HEK293 (cell line): ENCODE data around the gene PRKAG2.

ENCODE experiments used
- CTCF ChIA-PET: fragments of 350-600 bp; formaldehyde crosslinking; extraction: SDS; loops from one replicate; lab custom pipeline; 2021; ENCODE audit warnings: antibody characterized with exemption; lab: Yijun Ruan, JAX
- POLR2A ChIA-PET: fragments of 300-600 bp; formaldehyde crosslinking; extraction: SDS; loops from one replicate; lab custom pipeline; 2020; ENCODE audit warnings: antibody characterized with exemption, inconsistent platforms; lab: Yijun Ruan, JAX
- H3K27ac ChIP-seq: fragments of 200-500 bp; sonication (Bioruptor generic); 2 replicates; pipeline ENCODE4 v1.5.1; 2014; ENCODE audit warnings: low read depth, low read length, control low read depth, inconsistent platforms; ENCODE audit errors: extremely low read depth
- H3K36me3 ChIP-seq, 2 experiments: fragments of 200-500 bp in 1 of 2; sonication (Bioruptor generic) in 1 of 2; 1 replicate in 1 of 2; 2 replicates in 1 of 2; pipeline ENCODE4 v1.5.1; 2014 to 2017; ENCODE audit warnings: inconsistent platforms in 2 of 2, low read length in 2 of 2; ENCODE audit not compliant: control insufficient read depth in 2 of 2, insufficient read depth in 1 of 2
- H3K4me1 ChIP-seq: fragments of 200-500 bp; sonication (Bioruptor generic); 2 replicates; pipeline ENCODE4 v1.5.1; 2014; ENCODE audit warnings: mild to moderate bottlenecking, low read length, inconsistent platforms; ENCODE audit not compliant: control insufficient read depth, insufficient read depth
- H3K4me3 ChIP-seq: 2 replicates; pipeline ENCODE4 v1.5.1; 2011; ENCODE audit warnings: low read depth, mild to moderate bottlenecking, control low read depth, low read length, moderate library complexity
- H3K9me3 ChIP-seq: fragments of 200-500 bp; sonication (Bioruptor generic); 2 replicates; pipeline ENCODE4 v1.5.1; 2014; ENCODE audit warnings: low read depth, low read length, inconsistent platforms; ENCODE audit not compliant: control insufficient read depth, insufficient read depth
- GLI4 ChIP-seq: fragments of 450-650 bp; formaldehyde crosslinking; IDR thresholded peaks from 2 replicates; pipeline ENCODE4 v1.5.1; 2016; ENCODE audit warnings: missing biosample characterization, missing genetic modification characterization
- HOXA7 ChIP-seq: sonication (generic); formaldehyde crosslinking; IDR thresholded peaks from 2 replicates; pipeline ENCODE4 v1.8.1; 2022; ENCODE audit warnings: missing genetic modification reagents, borderline replicate concordance
- IKZF3 ChIP-seq: fragments of 450-650 bp; IDR thresholded peaks from 2 replicates; pipeline ENCODE4 v1.5.0; 2018; ENCODE audit warnings: missing biosample characterization, mild to moderate bottlenecking, missing genetic modification characterization, moderate library complexity
- INSM2 ChIP-seq: fragments of 450-650 bp; formaldehyde crosslinking; IDR thresholded peaks from 2 replicates; pipeline ENCODE4 v1.5.1; 2016; ENCODE audit warnings: missing biosample characterization, missing genetic modification characterization
- KLF16 ChIP-seq: fragments of 450-650 bp; formaldehyde crosslinking; IDR thresholded peaks from 2 replicates; pipeline ENCODE4 v1.5.1; 2017; ENCODE audit warnings: missing biosample characterization, missing genetic modification characterization
- OSR2 ChIP-seq: fragments of 450-650 bp; formaldehyde crosslinking; IDR thresholded peaks from 2 replicates; pipeline ENCODE4 v1.5.1; 2016; ENCODE audit warnings: missing biosample characterization, missing genetic modification characterization
- SCRT1 ChIP-seq: fragments of 450-650 bp; formaldehyde crosslinking; IDR thresholded peaks from 2 replicates; pipeline ENCODE4 v1.5.1; 2016; ENCODE audit warnings: missing biosample characterization, missing genetic modification characterization, borderline replicate concordance
- SETDB1 ChIP-seq: IDR thresholded peaks from one replicate; pipeline ENCODE4 v1.6.1; 2017; ENCODE audit warnings: mild to moderate bottlenecking, low read length, moderate library complexity, mixed read lengths; ENCODE audit not compliant: insufficient read length
- SP3 ChIP-seq: fragments of 450-650 bp; formaldehyde crosslinking; IDR thresholded peaks from 2 replicates; pipeline ENCODE4 v1.5.1; 2016; ENCODE audit warnings: missing biosample characterization, missing genetic modification characterization
- TSHZ1 ChIP-seq: fragments of 450-650 bp; formaldehyde crosslinking; IDR thresholded peaks from 2 replicates; pipeline ENCODE4 v1.5.1; 2016; ENCODE audit warnings: missing biosample characterization, missing genetic modification characterization, borderline replicate concordance
- ZBTB20 ChIP-seq: fragments of 450-650 bp; formaldehyde crosslinking; IDR thresholded peaks from 2 replicates; pipeline ENCODE4 v1.5.1; 2016; ENCODE audit warnings: missing biosample characterization, missing genetic modification characterization
- ZFP69B ChIP-seq: fragments of 450-650 bp; formaldehyde crosslinking; IDR thresholded peaks from 2 replicates; pipeline ENCODE4 v1.5.1; 2016; ENCODE audit warnings: missing biosample characterization, missing genetic modification characterization
- ZNF112 ChIP-seq: fragments of 450-650 bp; formaldehyde crosslinking; IDR thresholded peaks from 2 replicates; pipeline ENCODE4 v1.5.0; 2017; ENCODE audit warnings: missing biosample characterization, missing genetic modification characterization
- ZNF155 ChIP-seq: fragments of 450-650 bp; formaldehyde crosslinking; IDR thresholded peaks from 2 replicates; pipeline ENCODE4 v1.5.1; 2016; ENCODE audit warnings: missing biosample characterization, missing genetic modification characterization
- ZNF37A ChIP-seq: fragments of 450-650 bp; IDR thresholded peaks from 2 replicates; pipeline ENCODE4 v1.5.1; 2018; ENCODE audit warnings: missing biosample characterization, missing genetic modification characterization
- ZNF391 ChIP-seq: fragments of 450-650 bp; formaldehyde crosslinking; IDR thresholded peaks from 2 replicates; pipeline ENCODE4 v1.5.1; 2016; ENCODE audit warnings: low read depth, missing biosample characterization, missing genetic modification characterization, borderline replicate concordance
- ZNF501 ChIP-seq: fragments of 450-650 bp; formaldehyde crosslinking; IDR thresholded peaks from 2 replicates; pipeline ENCODE4 v1.5.1; 2016; ENCODE audit warnings: missing biosample characterization, missing genetic modification characterization
- ZNF529 ChIP-seq: fragments of 450-650 bp; formaldehyde crosslinking; IDR thresholded peaks from 2 replicates; pipeline ENCODE4 v1.5.1; 2017; ENCODE audit warnings: missing genetic modification characterization, missing biosample characterization; ENCODE audit not compliant: insufficient replicate concordance
- ZNF549 ChIP-seq: fragments of 450-650 bp; IDR thresholded peaks from 2 replicates; pipeline ENCODE4 v1.5.1; 2018; ENCODE audit warnings: missing biosample characterization, missing genetic modification characterization, mild to moderate bottlenecking, inconsistent platforms, moderate library complexity
- ZNF558 ChIP-seq: fragments of 450-650 bp; formaldehyde crosslinking; IDR thresholded peaks from 2 replicates; pipeline ENCODE4 v1.5.1; 2016; ENCODE audit warnings: missing biosample characterization, missing genetic modification characterization
- ZNF76 ChIP-seq: fragments of 450-650 bp; formaldehyde crosslinking; IDR thresholded peaks from 2 replicates; pipeline ENCODE4; 2016; ENCODE audit warnings: low read depth, missing biosample characterization, missing genetic modification characterization, borderline replicate concordance
- ZSCAN16 ChIP-seq: fragments of 450-650 bp; formaldehyde crosslinking; IDR thresholded peaks from 2 replicates; pipeline ENCODE4 v1.5.1; 2016; ENCODE audit warnings: missing biosample characterization, missing genetic modification characterization
- TF ChIP-seq, protein P1 (sequence below): fragments of 450-650 bp; formaldehyde crosslinking; IDR thresholded peaks from 2 replicates; pipeline ENCODE4 v1.5.1; 2017; ENCODE audit warnings: missing biosample characterization, missing genetic modification characterization
- TF ChIP-seq, protein P2 (sequence below): fragments of 450-650 bp; formaldehyde crosslinking; IDR thresholded peaks from 2 replicates; pipeline ENCODE4 v1.5.1; 2016; ENCODE audit warnings: missing biosample characterization, missing genetic modification characterization
- TF ChIP-seq, protein P3 (sequence below): fragments of 450-650 bp; formaldehyde crosslinking; IDR thresholded peaks from 2 replicates; pipeline ENCODE4 v1.5.1; 2016; ENCODE audit warnings: missing biosample characterization, missing genetic modification characterization

Gene PRKAG2

DNA sequence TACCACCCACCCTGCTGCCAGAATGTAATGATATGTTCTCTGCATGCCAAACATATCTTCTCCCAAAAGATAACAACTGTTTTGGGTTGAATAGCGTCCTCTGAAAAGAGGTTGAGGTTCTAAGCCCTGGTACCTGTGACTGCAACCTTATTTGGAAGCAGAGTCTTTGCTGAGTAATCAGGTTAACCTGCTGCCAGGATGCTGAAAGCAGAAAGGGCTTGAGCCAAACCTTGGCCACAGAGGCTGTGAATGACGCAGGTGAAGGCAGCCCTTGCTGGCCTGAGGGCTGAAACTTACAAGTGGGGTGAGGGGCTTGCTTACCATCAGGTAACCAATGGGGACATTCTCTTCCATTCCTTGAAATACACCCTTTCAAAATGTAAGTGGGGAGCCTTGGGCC, 205.4 kb downstream of the PRKAG2 start:
- CTCF ChIA-PET, result interaction anchor here (0.6 to 0.7 kb wide), 2 partner anchors 111 to 301 kb away, joined by 5 to 6 read pairs; no protein-coding TSS in a partner anchor
- POLR2A ChIA-PET, result no interaction called here
- Histone ChIP-seq H3K4me1 (no peaks in the 10 kb centered on the region), H3K27ac (no peak overlapping the region), H3K9me3 (no peaks in the 10 kb centered on the region), H3K36me3 (peaks cover 0 to 9% of the 10 kb centered on the region in 2 experiments; a peak in 1 of 3 replicates), H3K4me3 (no peak overlapping the region)
- no peak for TF ChIP-seq ZNF549 (tag by site-specific recombination)
- TF ChIP-seq, protein P1, sequence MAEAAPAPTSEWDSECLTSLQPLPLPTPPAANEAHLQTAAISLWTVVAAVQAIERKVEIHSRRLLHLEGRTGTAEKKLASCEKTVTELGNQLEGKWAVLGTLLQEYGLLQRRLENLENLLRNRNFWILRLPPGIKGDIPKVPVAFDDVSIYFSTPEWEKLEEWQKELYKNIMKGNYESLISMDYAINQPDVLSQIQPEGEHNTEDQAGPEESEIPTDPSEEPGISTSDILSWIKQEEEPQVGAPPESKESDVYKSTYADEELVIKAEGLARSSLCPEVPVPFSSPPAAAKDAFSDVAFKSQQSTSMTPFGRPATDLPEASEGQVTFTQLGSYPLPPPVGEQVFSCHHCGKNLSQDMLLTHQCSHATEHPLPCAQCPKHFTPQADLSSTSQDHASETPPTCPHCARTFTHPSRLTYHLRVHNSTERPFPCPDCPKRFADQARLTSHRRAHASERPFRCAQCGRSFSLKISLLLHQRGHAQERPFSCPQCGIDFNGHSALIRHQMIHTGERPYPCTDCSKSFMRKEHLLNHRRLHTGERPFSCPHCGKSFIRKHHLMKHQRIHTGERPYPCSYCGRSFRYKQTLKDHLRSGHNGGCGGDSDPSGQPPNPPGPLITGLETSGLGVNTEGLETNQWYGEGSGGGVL, result no peak
- TF ChIP-seq ZNF37A, result no peak
- no peak for TF ChIP-seq ZNF155 (tag by site-specific recombination)
- no peak for TF ChIP-seq INSM2 (tag by site-specific recombination)
- TF ChIP-seq ZSCAN16 (tag by site-specific recombination), result no peak
- no peak for TF ChIP-seq ZBTB20
- TF ChIP-seq ZFP69B (tag by site-specific recombination), result no peak
- TF ChIP-seq, protein P2, sequence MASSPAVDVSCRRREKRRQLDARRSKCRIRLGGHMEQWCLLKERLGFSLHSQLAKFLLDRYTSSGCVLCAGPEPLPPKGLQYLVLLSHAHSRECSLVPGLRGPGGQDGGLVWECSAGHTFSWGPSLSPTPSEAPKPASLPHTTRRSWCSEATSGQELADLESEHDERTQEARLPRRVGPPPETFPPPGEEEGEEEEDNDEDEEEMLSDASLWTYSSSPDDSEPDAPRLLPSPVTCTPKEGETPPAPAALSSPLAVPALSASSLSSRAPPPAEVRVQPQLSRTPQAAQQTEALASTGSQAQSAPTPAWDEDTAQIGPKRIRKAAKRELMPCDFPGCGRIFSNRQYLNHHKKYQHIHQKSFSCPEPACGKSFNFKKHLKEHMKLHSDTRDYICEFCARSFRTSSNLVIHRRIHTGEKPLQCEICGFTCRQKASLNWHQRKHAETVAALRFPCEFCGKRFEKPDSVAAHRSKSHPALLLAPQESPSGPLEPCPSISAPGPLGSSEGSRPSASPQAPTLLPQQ, result no peak
- no peak for TF ChIP-seq ZNF558 (tag by site-specific recombination)
- TF ChIP-seq ZNF391 (tag by site-specific recombination), result no peak
- no peak for TF ChIP-seq SETDB1
- no peak for TF ChIP-seq ZNF76
- no peak for TF ChIP-seq HOXA7 (CRISPR knock-in tag)
- TF ChIP-seq IKZF3, result no peak
- TF ChIP-seq ZNF529, result no peak
- TF ChIP-seq OSR2 (tag by site-specific recombination), result no peak
- TF ChIP-seq KLF16 (tag by site-specific recombination), result no peak

GRCh38 chr7:151669762-151670161, 207.2 kb downstream of the PRKAG2 start:
- ChIA-PET CTCF (no interaction called here), POLR2A (no interaction called here)
- H3K9me3 ChIP-seq, result no peaks in the 10 kb centered on the region
- no peaks in the 10 kb centered on the region for H3K4me1 ChIP-seq
- H3K27ac ChIP-seq, result no peak overlapping the region
- H3K4me3 ChIP-seq, result no peak overlapping the region
- H3K36me3 ChIP-seq, result peaks cover 0 to 9% of the 10 kb centered on the region in 2 experiments; a peak in 1 of 3 replicates
- TF ChIP-seq SCRT1 (tag by site-specific recombination) (peak; percentile 98), ZNF501 (tag by site-specific recombination) (no peak), SP3 (tag by site-specific recombination) (no peak), TSHZ1 (tag by site-specific recombination) (no peak), GLI4 (tag by site-specific recombination) (no peak), ZNF112 (tag by site-specific recombination) (no peak)
- TF ChIP-seq, protein P3, sequence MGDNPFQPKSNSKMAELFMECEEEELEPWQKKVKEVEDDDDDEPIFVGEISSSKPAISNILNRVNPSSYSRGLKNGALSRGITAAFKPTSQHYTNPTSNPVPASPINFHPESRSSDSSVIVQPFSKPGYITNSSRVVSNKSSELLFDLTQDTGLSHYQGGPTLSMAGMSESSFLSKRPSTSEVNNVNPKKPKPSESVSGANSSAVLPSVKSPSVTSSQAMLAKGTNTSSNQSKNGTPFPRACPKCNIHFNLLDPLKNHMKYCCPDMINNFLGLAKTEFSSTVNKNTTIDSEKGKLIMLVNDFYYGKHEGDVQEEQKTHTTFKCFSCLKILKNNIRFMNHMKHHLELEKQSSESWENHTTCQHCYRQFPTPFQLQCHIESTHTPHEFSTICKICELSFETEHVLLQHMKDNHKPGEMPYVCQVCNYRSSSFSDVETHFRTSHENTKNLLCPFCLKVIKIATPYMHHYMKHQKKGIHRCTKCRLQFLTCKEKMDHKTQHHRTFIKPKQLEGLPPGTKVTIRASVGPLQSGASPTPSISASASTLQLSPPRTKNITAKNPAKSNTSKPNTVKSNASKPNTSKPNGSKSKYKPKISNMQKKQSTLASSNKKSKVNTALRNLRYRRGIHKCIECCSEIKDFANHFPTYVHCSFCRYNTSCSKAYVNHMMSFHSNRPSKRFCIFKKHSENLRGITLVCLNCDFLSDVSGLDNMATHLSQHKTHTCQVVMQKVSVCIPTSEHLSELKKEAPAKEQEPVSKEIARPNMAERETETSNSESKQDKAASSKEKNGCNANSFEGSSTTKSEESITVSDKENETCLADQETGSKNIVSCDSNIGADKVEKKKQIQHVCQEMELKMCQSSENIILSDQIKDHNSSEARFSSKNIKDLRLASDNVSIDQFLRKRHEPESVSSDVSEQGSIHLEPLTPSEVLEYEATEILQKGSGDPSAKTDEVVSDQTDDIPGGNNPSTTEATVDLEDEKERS (tag by site-specific recombination), result no peak
